Stimulated activated naive CD4-positive, alpha-beta T cell (primary cell): ENCODE results near the gene PDSS2.
A peak's percentile ranks its signal among the peaks of the same experiment; 100 is the strongest.
"Not testable (repeated sequence)": the region's sequence is repeated elsewhere in the genome, so short reads cannot be mapped to it uniquely, and the experiment has no call there.

Experiments used
- DNase-seq, 6 experiments: peaks; one replicate each; lab custom pipeline; 2025; lab: John Stamatoyannopoulos, UW

The PDSS2 gene

DNA sequence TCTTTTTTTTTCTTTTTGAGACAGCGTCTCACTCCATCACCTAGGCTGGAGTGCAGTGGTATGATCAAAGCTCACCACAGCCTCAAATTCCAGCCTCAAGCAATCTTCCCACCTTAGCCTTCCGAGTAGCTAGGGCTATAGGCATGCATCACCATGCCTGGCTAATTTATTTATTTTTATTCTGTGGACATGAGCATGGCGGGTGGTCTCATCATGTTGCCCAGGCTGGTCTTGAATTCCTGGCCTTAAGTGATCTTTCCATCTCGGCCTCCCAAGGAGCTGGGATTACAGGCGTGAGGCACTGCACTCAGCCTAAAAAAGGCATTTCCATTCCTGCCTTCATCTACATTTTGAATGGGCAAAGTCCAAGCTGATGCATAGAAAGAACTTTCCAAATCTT is 287.9 kb downstream of the PDSS2 start:
- no peak for DNase-seq

DNA sequence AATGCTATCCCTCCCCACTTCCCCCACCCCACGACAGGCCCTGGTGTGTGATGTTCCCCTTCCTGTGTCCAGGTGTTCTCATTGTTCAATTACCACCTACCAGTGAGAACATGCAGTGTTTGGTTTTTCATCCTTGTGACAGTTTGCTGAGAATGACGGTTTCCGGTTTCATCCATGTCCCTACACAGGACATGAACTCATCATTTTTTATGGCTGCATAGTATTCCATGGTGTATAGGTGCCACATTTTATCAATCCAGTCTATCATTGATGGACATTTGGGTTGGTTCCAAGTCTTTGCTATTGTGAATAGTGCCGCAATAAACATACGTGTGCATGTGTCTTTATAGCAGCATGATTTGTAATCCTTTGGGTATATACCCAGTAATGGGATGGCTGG is 295.1 kb downstream of the PDSS2 start:
- not testable (repeated sequence) for DNase-seq

DNA sequence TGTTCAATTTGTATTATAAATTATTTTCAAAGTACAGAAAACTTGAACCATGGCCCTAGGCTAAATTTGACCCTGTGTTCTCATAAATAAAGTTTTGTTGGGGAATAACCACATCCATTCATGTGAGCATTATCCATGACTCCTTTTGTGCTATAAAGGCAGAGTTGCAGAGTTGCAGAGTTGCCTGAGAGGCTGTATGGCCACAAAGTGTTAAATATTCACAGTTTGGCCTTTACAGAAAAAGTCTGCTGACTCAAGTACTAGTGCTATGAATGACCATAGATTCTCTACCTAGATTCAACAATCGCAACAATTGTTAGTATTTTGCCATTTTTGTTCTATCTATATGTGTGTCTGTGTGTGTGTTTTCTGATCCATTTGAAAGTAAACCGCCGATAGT is 297.8 kb downstream of the PDSS2 start:
- no peak for DNase-seq

DNA sequence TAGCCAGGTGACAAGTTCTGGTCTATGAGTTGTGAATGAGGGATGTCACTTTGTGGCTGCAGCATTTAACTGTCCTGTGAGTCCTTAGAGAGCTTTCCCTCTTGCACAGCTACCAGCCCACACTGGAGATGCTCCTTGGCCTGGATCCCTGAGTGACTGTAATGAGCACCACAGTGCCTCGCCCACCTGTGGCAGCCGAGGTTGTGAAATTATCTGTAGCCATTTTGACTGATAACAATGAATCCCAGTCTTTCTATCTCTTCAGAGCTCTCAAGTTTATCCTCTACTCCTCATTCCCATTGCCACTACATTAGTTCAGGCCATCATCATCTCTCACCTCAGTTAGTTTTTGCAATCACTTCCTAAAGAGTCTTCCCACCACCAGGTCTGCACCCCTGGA is 302.7 kb downstream of the PDSS2 start:
- DNase-seq: no peak

DNA sequence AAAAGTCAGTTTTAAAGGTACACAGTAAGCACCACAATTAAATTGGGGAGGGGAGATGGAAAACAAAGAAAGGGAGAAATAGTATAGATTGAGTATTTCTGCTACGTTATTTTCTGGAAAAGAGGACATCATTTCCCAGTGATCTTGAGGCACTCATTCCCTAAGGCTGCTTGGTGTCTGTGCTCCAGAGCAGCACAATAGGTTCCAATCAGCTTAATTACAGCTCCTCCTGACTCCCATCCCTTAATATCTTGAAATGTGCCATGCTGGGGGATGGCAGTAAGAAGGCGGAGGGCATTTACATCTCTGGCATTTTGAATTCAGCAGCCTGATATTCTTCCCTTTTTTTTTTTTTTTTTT is 304.6 kb downstream of the PDSS2 start:
- no peak for DNase-seq

DNA sequence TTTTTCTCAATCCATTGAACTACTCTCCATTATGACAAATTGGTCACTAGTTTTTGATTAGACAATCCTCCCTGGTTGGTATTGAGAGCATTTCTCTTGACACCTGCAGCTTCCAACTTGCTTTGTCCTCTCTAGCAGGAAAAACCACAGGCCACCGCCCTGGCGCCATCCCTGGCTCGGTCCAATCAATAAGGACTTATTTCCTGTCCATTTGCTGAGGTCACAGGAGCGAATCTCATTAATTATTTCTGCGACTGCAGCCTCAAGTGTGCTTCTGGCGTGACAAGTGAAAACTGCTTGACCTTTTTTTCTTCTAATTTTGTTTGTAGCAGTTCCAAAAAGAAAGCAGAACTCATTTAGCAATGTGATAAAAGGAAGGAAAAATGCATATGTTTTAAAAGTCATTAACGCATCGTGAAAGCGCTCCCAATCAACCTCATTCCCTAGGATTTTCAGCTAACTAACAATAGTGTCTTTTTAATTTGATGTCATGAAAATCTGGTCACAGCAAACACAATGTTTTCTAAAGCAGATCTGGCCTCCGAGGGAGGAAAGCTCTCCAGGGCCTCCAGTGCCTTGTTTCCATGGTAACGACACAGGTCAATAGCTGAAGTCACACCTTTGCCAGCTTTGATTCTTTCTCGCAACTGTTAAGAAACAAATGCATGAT is 305.1 kb downstream of the PDSS2 start:
- no peak for DNase-seq

DNA sequence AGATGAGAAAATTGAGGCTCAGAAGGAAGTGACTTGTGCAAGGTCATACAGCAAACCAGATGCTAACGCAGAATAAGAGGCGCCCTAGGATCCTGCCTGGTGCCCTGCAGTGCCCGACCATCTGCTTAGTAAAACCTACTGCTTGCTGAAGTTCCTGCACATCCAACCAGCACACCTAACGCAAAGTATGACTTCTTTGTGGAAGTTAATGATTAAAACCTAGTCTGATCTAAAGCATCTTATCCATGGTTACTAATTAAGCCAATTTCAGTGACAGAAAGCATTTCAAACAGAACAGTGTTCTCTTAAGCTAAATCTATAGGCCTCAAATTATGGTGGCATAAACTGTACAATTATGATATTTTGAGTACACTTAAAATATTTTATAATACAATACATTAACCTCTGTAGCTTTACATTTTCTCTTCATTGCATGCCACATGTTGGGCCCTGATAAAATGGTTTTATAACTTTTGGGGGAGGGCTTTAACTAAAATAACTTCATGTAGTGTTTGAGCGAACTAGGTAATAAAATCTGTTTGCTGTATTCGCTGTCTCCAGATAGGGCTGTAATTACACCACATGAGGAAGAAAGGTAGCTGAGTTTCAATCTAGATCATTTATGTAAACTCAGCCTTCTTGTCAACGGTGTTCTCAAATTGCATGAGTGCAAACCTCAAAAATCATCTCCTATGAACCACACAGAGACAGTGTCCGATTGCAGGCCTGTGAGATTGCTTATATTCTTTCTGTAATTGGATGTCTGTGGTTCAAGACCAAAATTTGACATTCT is 306.5 kb downstream of the PDSS2 start:
- DNase-seq: no peak

DNA sequence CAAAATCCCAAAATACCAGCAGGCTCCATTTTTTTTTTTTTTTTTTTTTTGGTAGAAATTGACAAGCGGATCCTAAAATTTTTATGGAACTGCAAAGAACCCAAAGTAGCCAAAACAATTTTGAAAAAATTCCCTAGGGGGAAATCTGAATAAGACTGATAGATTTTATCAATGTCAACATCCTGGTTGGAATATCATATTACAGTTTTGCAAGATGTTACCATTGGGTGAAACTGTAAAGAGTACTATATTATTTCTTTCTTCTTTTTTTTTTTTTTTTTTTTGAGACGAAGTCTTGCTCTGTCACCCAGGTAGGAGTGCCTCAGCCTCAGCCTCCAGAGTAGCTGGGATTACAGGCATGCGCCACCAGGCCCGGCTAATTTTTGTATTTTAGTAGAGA is 314.7 kb downstream of the PDSS2 start:
- DNase-seq: no peak

DNA sequence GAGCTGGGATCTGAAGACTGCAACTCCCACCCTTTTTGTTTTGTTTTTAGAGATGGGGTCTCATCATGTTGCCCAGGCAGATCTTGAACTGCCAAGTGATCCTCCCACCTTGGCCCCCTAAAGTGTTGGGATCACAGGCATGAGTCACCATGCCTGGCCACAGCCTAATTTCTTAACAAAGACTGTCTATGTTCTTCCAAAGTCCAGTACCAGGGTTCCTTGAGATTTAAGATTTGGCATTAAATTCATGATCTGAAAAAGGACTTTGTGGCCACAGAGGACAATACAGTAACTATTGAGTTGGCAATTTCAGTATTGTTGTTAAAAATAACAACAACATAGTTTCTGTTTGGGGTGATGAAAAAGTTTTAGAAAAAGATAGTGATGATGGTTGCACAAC is 315.4 kb downstream of the PDSS2 start:
- no peak for DNase-seq

DNA sequence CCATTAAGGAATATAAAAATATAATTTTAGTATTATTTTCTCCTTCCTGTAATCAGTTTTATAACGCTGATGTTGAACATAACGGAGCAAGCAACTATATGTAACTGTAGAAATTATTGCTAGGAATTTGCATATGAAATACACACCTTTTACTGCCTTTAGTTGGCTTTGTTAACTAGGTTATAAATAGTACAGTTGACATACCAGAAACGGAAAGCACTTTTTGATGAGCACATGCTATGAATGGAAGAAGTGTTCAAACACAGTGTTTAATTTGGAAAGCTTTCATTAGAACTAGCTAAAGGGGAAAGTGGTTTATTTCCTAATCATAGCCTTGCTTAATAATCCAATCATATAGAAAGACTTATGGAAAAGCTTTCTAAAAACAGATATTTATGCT is 318.8 kb downstream of the PDSS2 start:
- DNase-seq: no peak

DNA sequence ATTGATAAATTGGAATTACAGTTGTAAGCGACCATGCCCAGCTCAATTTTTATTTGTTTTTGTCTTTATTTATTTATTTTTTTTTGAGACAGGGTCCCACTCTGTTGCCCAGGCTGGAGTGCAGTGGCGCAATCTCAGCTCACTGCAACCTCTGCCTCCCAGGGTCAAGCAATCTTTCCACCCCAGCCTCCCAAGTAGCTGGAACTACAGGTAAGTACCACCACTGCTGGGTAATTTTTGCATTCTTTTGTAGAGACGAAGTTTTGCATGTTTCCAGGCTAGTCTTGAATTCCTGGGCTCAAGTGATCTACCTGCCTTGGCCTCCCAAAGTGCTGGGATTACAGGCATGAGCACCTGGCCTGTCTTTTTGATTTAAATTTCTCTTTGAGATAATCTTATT is 323.0 kb downstream of the PDSS2 start:
- DNase-seq: not testable (repeated sequence)

DNA sequence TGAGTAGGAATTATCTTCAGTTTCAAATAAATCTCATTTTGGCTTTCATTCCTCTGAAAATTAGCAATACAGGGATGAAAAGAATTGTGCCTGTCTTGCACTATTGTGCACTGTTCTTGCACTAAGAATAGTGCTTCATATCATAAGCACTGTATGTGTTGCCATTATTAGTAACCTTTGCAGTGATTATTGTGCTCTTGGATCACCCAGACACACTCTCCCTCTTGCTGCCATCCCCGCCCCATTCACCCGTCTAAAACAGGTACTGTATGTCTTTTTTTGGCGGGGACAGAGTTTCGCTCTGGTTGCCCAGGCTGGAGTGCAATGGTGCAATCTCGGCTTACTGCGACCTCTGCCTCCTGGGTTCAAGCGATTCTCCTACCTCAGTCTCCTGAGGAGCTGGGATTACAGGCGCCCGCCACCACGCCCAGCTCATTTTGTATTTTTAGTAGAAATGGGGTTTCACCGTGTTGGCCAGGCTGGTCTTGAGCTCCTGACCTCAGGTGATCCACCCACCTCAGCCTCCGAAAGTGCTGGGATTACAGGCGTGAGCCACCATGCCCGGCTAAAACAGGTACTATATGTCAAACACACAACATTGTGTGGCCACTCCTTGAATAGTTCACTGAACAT is 324.2 kb downstream of the PDSS2 start:
- not testable (repeated sequence) for DNase-seq

DNA sequence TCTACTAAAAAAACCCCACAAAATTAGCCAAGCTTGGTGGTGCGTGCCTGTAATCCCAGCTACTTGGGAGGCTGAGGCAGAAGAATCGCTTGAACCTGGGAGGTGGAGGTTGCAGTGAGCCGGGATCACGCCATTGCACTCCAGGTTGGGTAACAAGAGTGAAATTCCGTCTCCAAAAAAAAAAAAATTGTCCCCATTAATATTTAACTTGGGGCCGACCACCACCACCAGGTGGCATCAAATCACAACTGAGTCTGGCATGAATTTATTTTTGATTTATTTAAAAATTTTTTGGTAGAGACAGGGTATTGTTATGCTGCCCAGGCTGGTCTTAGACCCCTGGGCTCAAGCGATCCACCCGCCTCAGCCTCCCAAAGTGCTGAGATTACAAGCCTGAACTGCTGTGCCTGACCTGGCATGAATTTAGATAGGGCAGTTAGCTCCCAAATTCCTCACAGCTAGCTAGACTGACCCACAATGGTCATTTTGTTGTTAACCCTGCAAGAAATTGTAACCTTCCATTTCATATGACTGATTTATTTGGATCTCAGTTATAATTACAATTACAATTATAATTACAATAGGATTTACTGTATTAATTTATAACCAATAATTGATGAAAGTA is 326.9 kb downstream of the PDSS2 start:
- DNase-seq: peak in 2 of 6 experiments; percentile 7 to 20

DNA sequence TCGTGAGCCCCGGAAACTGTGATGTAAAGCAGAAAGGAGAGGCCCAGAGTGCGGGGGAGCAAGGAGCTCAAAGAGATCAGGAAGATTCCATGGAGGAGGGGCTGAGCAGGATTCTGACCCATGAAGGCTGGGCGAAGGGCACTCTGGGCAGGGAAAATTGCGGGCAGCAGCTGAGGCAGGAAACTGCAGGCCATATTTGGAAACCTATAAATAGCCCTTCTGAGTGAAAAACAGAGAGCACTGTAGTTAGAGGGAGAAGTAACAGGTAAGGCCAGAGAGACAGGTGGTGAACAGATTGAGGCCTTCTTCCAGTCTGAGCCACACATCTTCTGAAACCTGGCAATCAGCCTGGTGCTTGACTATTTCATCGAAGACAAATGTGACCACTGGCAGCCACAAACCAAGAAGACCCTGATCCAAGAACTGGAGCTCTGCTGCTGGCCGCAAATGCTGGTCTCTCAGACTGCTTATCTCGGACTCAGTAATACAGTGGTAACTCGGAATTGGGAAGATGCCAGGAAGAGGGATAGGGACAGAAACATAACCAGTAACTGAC is 329.9 kb downstream of the PDSS2 start:
- no peak for DNase-seq

DNA sequence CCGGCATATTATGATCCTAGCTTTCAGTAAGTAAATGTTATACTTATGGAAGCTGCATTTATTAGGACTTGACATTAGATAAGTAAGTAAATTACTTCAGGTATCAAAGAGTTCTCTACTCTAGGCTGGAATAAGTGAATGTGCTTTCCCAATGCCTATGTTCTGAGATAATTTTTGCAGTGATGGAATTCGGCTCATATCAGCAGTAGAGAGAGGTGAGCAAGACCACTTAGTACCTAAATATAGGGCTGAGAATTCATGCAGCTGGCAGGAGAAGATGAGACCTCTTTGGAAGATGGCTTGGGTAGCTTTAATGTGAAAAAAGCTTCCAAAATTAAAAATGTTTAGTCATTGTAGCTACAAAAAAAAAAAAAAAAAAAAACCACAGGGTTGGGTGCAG is 330.8 kb downstream of the PDSS2 start:
- no peak for DNase-seq

DNA sequence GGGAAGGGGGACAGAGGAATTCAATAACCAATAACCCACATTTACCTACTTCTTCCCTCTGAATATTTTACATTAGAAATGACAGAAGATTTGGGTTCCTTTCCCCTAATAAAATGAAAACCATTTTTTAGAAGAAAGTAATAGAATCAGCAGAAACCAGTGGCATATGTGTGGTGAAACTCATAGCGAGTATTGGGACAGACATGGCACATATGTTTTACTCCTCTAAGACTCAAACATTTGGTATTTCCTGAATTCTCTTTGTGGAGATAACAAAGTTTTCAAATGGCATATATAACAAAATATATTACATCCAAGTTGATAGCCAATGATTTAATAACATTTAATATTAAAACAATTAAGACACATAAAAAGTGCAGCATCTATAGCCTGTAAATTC is 331.2 kb downstream of the PDSS2 start:
- no peak for DNase-seq

DNA sequence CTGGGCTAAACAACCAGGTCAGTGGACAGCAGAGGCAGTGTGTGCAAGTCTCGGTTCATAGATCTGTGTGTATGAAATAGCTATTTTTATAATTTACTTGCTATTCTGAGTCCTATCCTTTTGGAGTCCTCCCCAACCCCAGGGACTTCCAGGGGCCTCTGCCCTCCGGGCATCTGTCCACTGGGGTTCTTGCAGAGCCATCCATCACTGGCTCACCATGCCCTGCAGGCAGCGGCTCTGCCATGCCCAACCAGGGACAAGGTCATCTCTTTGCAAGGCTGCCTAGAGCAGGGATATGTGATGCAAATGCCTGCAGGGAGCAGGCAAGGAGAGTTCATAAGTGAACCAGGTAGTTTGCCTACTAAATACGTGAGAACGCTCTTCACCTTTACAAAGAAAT is 333.6 kb downstream of the PDSS2 start:
- no peak for DNase-seq

DNA sequence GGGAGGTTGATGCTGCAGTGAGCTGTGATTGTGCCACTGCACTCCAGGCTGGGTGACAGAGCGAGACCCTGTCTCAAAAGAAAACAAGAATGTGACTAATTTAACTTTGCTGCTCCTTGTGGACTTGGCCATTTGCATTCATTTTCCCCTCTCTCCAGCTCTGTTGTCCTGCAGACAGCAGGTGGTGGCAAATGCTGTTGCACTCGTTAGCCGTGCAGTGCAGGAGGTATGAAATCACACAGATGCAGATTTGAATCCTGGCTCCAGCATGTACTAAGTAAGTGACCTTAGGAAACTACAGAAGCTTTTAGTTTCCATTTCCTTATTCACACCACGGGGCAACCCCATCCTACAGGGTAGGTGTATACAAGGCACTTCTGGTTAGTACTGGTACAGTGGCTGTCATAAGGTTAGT is 334.4 kb downstream of the PDSS2 start:
- no peak for DNase-seq

DNA sequence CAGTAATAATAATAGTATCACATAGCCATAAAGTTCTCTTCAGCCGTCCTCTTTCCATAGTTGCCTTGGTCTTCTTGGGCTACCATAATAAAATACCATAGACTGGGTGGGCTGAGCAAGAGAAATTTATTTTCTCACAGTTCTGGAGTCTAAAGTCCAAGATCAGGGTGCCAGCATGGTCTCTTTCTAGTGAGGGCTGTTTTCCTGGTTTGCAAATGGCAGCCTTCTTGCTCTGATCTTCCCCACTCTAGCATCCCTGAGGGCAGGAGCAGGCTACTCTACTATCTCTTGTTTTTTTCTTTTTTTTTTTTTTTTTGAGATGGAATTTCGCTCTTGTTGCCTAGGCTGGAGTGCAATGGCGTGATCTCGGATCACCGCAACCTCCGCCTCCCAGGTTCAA is 335.9 kb downstream of the PDSS2 start:
- no peak for DNase-seq

DNA sequence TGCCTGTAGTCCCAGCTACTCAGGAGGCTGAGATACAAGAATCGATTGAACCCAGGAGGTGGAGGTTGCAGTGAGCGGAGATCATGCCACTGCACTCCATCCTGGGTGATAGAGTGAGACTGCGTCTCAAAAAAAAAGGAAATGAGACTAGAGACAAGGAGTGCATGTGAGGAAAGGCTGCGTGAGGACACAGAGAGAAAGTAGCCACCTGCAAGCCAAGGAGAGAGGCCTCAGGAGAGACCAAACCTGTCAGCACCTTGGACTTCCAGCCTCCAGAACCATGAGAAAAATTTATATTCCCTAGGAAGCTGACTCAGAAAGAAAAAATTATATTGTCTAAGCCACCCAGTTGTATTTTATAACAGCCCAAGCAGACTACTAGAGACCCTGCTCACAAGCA is 336.6 kb downstream of the PDSS2 start:
- DNase-seq: no peak

DNA sequence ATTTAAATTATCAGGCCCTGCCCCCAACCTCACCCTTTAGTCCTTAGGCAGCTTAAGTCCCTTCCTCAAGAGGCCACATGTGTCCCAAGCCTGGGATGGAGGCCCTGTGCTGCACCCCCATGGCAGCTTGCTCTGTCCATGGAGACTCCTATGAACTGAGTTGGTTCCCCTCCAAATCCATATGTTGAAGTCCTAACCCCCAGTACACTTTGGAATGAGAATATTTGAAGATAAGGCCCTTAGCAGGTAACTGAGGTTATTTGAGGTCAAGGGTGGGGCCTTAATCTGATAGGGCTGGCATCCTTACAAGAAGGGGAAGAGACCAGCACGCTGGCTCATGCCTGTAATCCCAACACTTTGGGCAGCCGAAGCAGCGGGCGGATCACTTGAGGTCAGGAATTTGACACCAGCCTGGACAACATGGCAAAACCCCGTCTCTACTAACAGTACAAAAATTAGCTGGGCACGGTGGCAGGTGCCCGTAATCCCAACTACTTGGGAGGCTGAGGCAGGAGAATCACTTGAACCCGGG is 337.3 kb downstream of the PDSS2 start:
- no peak for DNase-seq

DNA sequence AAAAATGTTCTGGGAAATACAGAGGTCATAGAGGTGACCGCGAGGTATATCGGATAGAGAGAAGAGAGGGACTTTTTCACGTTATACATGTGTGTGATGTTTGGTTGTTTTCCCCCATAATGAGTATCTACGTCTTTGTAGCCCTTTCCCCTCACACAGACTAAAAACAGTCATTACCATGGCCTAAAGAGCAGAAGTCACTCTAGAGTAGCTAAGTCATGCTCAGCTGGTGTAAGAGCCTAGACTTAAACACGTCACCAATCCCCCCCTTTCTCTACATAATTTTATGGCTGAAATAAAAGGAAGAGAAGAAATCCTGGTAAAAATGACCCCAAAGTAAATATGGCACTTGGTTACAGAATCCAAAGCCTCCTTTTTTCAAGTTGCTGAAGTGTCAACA is 338.1 kb downstream of the PDSS2 start:
- DNase-seq: no peak
